C4-2B (cell line): Measurements from ENCODE around the gene TMEM8B.
A peak's percentile ranks its signal among the peaks of the same experiment; 100 is the strongest.

Experiments used
- H3K27ac ChIP-seq: fragments of 450-650 bp; 2 replicates; pipeline ENCODE4 v1.5.1; 2017
- CTCF ChIP-seq: fragments of 450-650 bp; conservative IDR thresholded peaks from 2 replicates; pipeline ENCODE4 v1.5.1; 2017; ENCODE audit warnings: mild to moderate bottlenecking
- ZFX ChIP-seq: fragments of 450-650 bp; IDR thresholded peaks from 2 replicates; pipeline ENCODE4 v1.6.1; 2017

TMEM8B gene

GRCh38 chr9:35842020-35842745, 13.2 kb downstream of the TMEM8B start:
- H3K27ac ChIP-seq, result peak overlapping the region; percentile 3; the same call in 1 of the 2 replicates
- TF ChIP-seq ZFX, result no peak
- no peak for TF ChIP-seq CTCF

- H3K27ac ChIP-seq, result peak overlapping the region; percentile 3; the same call in 1 of the 2 replicates
- TF ChIP-seq CTCF (no peak), ZFX (no peak)
These were observed 13.8 kb downstream of the TMEM8B start for GRCh38 chr9:35842795-35843194.

- H3K27ac ChIP-seq, result peak overlapping the region; percentile 71; the same call in 1 of the 2 replicates
- TF ChIP-seq CTCF (no peak), ZFX (no peak)
These were observed 15.7 kb downstream of the TMEM8B start for GRCh38 chr9:35844628-35845270.

- TF ChIP-seq ZFX (no peak), CTCF (no peak)
- H3K27ac ChIP-seq, result peak overlapping the region; percentile 73
These were observed 17.1 kb downstream of the TMEM8B start for GRCh38 chr9:35845824-35846771.

GRCh38 chr9:35847792-35848572, 19.0 kb downstream of the TMEM8B start:
- no peak overlapping the region; the same call in 1 of the 2 replicates for H3K27ac ChIP-seq
- TF ChIP-seq ZFX (no peak), CTCF (no peak)

- no peak overlapping the region for H3K27ac ChIP-seq
- TF ChIP-seq ZFX (no peak), CTCF (no peak)
These were observed 23.3 kb downstream of the TMEM8B start for GRCh38 chr9:35852267-35852815.
